ENCODE results near the gene GPC3.

Gene GPC3

DNA sequence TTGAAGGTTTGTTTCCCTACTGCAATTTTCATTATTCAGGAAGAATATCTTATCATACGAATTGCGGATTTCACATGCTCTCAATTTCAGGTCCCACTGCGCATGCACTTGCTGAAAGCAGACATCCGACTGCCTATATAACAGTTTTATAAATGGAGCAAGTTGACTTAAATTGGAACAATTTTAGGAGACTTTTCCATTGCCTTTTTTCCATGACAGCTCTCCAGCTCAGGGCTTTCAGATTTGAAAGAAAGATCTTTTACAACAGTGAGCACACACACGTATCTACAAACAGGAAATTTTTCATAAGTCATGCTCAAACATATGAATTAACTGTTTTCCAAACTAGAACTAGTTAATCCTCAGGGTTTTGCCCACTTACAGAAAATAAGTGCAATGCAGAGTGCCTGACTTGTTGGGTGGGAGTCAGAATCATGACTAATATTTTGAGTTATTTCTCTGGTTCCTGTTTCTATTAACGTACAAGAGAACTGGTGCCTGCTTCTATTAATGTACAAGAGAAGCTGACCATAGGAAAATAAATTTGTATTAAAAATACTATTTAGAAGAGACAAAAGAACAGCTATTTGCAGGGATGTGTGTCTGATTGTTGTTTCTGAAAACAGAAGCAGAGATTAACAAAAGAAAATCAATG is 137.9 kb downstream of the GPC3 start:
- Histone ChIP-seq H3K27me3 (ENCODE audit: control insufficient read depth, insufficient read depth, low read length) (no peaks in the 10 kb centered on the region), H3K36me3 (ENCODE audit: control insufficient read depth, insufficient read depth, low read length) (no peaks in the 10 kb centered on the region), H3K9me3 (ENCODE audit: control insufficient read depth, low read length) (no peaks in the 10 kb centered on the region), H3K9ac (ENCODE audit: low read length) (no peak overlapping the region), H3K4me1 (ENCODE audit: control insufficient read depth, insufficient read depth, low read length) (no peaks in the 10 kb centered on the region), H3K4me3 (ENCODE audit: low read length) (no peak overlapping the region)

DNA sequence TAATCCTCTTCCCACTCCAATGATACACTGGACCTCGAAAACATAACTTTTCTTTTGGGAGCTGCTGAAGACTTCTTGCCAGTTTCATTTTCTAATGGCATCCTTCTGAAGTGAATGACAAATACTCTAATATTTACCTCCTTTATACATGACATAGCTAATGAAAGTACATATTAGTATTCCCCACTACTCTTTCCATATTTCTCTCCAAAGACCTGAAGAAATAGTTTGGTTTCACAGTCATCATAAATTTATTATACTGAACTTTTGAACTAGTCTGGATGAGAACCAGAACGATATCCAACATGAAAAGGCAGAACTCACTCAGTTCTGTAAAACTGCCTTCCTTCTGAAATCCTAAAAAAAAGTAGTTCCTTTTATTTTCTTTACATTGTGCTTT is 139.1 kb downstream of the GPC3 start:
- Histone ChIP-seq H3K4me1 (ENCODE audit: control insufficient read depth, insufficient read depth, low read length) (no peaks in the 10 kb centered on the region), H3K4me3 (ENCODE audit: low read length) (no peak overlapping the region), H3K27me3 (ENCODE audit: control insufficient read depth, insufficient read depth, low read length) (no peaks in the 10 kb centered on the region), H3K9me3 (ENCODE audit: control insufficient read depth, low read length) (no peaks in the 10 kb centered on the region), H3K9ac (ENCODE audit: low read length) (no peak overlapping the region), H3K36me3 (ENCODE audit: control insufficient read depth, insufficient read depth, low read length) (no peaks in the 10 kb centered on the region)

DNA sequence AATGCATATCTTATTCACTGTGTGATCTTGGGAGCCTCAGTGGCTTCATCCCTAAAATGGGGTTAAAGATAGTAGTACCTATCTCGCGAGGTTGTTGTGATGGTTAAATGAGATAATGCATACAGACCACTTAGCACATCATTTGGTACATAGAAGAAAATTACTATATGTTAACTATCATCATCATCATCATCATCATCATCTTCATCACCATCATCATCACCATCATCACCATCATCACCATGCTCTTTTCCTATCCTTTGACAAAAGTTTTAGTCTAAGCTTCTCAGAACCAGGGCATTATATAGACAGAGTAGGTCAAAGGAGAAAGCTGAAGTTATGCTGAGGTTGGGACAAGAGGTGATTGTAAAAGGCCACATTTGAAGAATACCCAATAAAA is 145.0 kb downstream of the GPC3 start:
- no peaks in the 10 kb centered on the region for H3K4me1 ChIP-seq (ENCODE audit: control insufficient read depth, insufficient read depth, low read length)

DNA sequence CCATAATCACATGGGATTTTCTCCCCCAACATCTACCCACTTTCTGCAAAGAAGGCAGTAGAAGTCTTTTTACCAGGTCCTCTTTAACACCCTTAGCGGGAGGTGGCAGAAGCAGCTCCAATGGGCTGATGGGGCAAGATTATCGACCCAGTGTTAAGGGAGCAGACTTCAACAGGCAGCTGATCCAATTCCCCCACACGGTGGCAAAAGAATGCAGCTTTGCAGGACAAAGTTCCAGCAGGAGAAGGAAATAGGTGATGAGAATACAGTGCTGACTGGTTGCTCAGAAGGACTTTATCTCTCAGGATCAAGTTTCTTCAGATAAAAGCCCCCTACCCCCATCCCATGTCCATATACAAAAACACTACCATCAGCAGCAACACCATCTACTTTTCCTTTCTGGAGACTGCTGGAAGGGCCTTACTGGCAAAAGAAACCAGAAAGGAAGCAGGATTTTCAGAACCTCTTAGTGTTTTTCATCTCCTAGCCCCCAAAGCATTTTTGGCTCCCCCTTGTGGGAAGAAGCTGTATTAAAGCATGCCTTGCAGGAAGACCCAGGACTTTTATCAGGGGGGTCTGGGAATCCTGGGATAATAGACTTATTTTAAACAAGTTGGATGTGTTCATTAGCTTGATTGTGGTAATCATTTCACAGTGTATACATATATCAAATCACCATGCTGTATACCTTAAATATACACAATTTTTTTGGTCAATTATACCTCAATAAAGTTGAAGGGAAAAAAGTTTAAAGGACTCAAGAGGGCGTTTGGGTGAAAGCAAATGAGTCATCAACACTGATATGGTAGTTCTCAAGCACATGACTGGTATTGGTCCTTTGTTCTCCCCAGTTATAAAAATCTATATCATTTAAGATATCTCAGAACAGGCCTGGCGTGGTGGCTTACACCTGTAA is 146.4 kb downstream of the GPC3 start:
- Histone ChIP-seq H3K4me3 (ENCODE audit: low read length) (no peak overlapping the region), H3K36me3 (ENCODE audit: control insufficient read depth, insufficient read depth, low read length) (no peaks in the 10 kb centered on the region), H3K9ac (ENCODE audit: low read length) (no peak overlapping the region), H3K27me3 (ENCODE audit: control insufficient read depth, insufficient read depth, low read length) (no peaks in the 10 kb centered on the region), H3K9me3 (ENCODE audit: control insufficient read depth, low read length) (no peaks in the 10 kb centered on the region), H3K4me1 (ENCODE audit: control insufficient read depth, insufficient read depth, low read length) (no peaks in the 10 kb centered on the region)

More for the DNA sequence above, 145.0 kb downstream of the GPC3 start:
- H3K4me3 ChIP-seq (ENCODE audit: low read length): no peak overlapping the region
- H3K9ac ChIP-seq (ENCODE audit: low read length): no peak overlapping the region
- H3K9me3 ChIP-seq (ENCODE audit: control insufficient read depth, low read length): no peaks in the 10 kb centered on the region
- no peaks in the 10 kb centered on the region for H3K36me3 ChIP-seq (ENCODE audit: control insufficient read depth, insufficient read depth, low read length)
- H3K27me3 ChIP-seq (ENCODE audit: control insufficient read depth, insufficient read depth, low read length): no peaks in the 10 kb centered on the region

DNA sequence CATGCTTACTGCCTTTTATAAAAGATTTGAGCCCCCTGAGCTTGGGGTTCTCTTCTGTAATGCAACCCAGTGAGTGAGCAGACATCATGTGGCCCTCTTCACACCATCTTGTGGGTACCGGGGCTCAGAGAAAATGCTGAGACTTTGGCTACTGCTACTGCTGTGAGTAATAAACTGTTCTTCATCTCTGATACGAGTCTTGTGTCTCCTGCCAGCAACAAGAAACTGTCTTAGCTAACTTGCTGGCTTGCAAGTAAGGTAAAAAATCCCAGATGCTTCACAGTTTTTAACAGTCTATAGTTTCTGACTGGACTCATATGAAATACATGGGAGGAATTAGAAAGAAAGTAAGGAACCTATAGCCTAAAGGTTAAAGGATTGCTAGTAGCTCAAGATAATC is 148.3 kb downstream of the GPC3 start:
- Histone ChIP-seq H3K4me3 (ENCODE audit: low read length) (no peak overlapping the region), H3K4me1 (ENCODE audit: control insufficient read depth, insufficient read depth, low read length) (no peaks in the 10 kb centered on the region), H3K36me3 (ENCODE audit: control insufficient read depth, insufficient read depth, low read length) (no peaks in the 10 kb centered on the region), H3K27me3 (ENCODE audit: control insufficient read depth, insufficient read depth, low read length) (no peaks in the 10 kb centered on the region), H3K9ac (ENCODE audit: low read length) (no peak overlapping the region), H3K9me3 (ENCODE audit: control insufficient read depth, low read length) (no peaks in the 10 kb centered on the region)

DNA sequence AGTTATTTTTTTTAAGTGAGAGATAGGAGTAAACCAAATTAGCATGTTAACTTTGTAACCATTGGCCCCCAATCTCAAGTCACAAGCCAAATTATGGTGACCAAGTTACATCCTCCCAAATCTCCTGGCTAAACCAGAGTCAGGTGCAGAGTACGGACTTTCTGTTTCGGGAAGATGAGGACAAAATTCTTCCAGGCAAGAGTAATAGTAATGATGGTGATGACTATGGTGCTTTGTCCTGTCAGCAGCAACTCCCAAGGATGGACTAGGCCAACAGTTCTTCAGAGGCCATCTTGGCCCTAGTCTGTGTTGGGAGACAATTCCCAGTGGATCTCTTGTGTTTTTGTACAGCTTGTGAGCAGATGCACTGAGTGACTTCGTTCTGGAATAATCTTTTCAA is 148.8 kb downstream of the GPC3 start:
- Histone ChIP-seq H3K4me3 (ENCODE audit: low read length) (no peak overlapping the region), H3K4me1 (ENCODE audit: control insufficient read depth, insufficient read depth, low read length) (no peaks in the 10 kb centered on the region), H3K9me3 (ENCODE audit: control insufficient read depth, low read length) (no peaks in the 10 kb centered on the region), H3K27me3 (ENCODE audit: control insufficient read depth, insufficient read depth, low read length) (no peaks in the 10 kb centered on the region), H3K9ac (ENCODE audit: low read length) (no peak overlapping the region), H3K36me3 (ENCODE audit: control insufficient read depth, insufficient read depth, low read length) (no peaks in the 10 kb centered on the region)

DNA sequence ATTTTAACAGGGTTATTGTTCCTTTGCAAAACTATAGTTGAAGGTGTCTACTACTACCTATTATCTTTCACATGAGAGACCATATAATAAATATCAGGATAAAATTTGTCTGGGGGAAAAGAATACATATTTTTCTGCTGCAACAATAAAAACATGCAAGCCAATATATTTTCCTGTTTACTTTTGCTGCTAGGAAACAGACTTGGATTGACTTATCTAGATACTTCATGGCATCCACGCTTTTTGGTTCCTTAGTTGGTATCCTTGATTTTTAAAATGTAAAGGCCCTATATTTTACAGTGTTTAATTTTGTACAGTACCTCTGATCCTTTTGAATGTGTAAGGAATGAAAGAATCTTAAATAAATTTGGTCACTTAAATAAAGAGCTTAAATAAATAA is 150.6 kb downstream of the GPC3 start:
- no peaks in the 10 kb centered on the region for H3K9me3 ChIP-seq (ENCODE audit: control insufficient read depth, low read length)
- H3K36me3 ChIP-seq (ENCODE audit: control insufficient read depth, insufficient read depth, low read length): no peaks in the 10 kb centered on the region
- no peaks in the 10 kb centered on the region for H3K27me3 ChIP-seq (ENCODE audit: control insufficient read depth, insufficient read depth, low read length)
- H3K9ac ChIP-seq (ENCODE audit: low read length): no peak overlapping the region
- no peak overlapping the region for H3K4me3 ChIP-seq (ENCODE audit: low read length)
- H3K4me1 ChIP-seq (ENCODE audit: control insufficient read depth, insufficient read depth, low read length): no peaks in the 10 kb centered on the region

DNA sequence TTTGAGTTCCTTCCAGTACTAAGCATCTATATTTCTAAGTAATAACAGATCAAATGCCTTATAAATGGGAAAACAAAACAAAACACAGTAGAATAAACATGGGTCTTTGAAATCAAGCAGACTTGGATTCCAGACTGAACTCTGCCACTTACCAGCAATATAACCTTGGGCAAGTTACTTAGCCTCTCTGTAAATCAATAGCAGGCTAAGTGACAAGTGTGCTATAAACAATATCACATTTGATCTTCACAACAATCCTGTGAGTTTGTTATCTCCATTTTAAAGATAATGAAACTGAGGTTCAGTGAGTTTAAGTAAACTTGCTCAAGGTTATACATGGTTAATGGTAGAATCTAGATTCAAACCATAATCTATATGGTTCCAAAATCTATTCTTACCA is 165.8 kb downstream of the GPC3 start:
- Histone ChIP-seq H3K9ac (ENCODE audit: low read length) (no peak overlapping the region), H3K4me1 (ENCODE audit: control insufficient read depth, insufficient read depth, low read length) (no peaks in the 10 kb centered on the region), H3K9me3 (ENCODE audit: control insufficient read depth, low read length) (no peaks in the 10 kb centered on the region)

DNA sequence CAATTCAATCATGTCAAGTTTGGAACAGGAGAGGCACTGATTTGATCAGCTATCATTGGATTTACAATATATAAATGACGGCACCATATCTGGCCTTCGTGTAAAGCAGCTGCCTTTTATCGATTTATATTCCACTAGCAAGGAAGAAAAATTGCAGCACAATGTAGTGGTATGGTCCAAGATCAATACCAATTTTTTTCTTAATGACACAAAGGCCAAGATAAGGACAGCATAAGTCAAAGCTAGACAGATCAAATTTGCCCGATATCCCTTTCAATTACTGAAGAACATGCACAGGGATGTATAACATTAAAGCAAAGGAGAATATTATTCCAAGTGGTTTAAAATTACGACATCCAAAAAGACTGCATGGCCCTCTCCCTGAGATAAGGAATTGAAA is 167.4 kb downstream of the GPC3 start:
- Histone ChIP-seq H3K27me3 (ENCODE audit: control insufficient read depth, insufficient read depth, low read length) (no peaks in the 10 kb centered on the region), H3K4me1 (ENCODE audit: control insufficient read depth, insufficient read depth, low read length) (no peaks in the 10 kb centered on the region), H3K9ac (ENCODE audit: low read length) (no peak overlapping the region), H3K4me3 (ENCODE audit: low read length) (no peak overlapping the region), H3K9me3 (ENCODE audit: control insufficient read depth, low read length) (no peaks in the 10 kb centered on the region), H3K36me3 (ENCODE audit: control insufficient read depth, insufficient read depth, low read length) (no peaks in the 10 kb centered on the region)

More for the DNA sequence above, 165.8 kb downstream of the GPC3 start:
- Histone ChIP-seq H3K27me3 (ENCODE audit: control insufficient read depth, insufficient read depth, low read length) (no peaks in the 10 kb centered on the region), H3K4me3 (ENCODE audit: low read length) (no peak overlapping the region), H3K36me3 (ENCODE audit: control insufficient read depth, insufficient read depth, low read length) (no peaks in the 10 kb centered on the region)

DNA sequence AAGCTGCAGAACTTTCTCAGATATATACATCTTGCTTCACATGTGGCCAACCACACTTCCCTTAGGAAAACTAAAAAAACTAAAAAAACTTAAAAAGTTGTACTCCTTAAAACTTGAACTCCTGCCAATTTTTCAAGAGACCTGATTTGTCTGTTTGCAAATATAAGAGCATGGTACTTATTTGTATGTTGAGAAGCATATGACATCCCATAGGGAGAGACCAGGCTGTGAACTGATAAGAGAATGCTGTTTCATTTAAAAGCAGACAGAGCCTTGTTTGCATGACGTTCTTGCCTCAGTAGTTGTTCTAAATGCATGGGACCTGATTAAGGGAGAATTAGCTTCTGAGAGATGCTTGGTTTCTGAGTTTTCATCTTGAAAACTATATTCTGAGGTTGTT is 169.9 kb downstream of the GPC3 start:
- no peaks in the 10 kb centered on the region for H3K36me3 ChIP-seq (ENCODE audit: control insufficient read depth, insufficient read depth, low read length)
- no peak overlapping the region for H3K4me3 ChIP-seq (ENCODE audit: low read length)
- no peaks in the 10 kb centered on the region for H3K27me3 ChIP-seq (ENCODE audit: control insufficient read depth, insufficient read depth, low read length)
- H3K9me3 ChIP-seq (ENCODE audit: control insufficient read depth, low read length): no peaks in the 10 kb centered on the region
- no peak overlapping the region for H3K9ac ChIP-seq (ENCODE audit: low read length)
- H3K4me1 ChIP-seq (ENCODE audit: control insufficient read depth, insufficient read depth, low read length): no peaks in the 10 kb centered on the region

DNA sequence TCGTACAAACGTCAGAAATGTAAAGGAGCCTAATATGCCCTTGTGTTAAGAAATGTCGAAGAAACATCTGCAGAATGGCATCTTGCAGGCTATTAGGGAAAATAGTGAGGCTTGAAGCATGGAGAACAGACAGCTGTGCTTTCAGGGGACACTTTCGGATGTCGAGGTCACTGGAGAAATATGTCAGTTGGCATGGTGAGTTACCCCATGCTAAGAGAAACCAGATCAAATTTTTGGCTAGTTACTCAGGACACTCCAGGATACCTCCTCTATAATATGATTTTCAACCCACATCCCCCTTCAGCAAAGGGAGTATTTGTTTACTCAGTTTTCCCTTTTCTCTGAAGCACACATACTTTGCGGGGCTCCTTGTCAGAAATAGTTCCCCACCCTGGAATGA is 171.4 kb downstream of the GPC3 start:
- Histone ChIP-seq H3K9ac (ENCODE audit: low read length) (no peak overlapping the region), H3K4me1 (ENCODE audit: control insufficient read depth, insufficient read depth, low read length) (no peaks in the 10 kb centered on the region), H3K27me3 (ENCODE audit: control insufficient read depth, insufficient read depth, low read length) (no peaks in the 10 kb centered on the region), H3K9me3 (ENCODE audit: control insufficient read depth, low read length) (no peaks in the 10 kb centered on the region), H3K36me3 (ENCODE audit: control insufficient read depth, insufficient read depth, low read length) (no peaks in the 10 kb centered on the region), H3K4me3 (ENCODE audit: low read length) (no peak overlapping the region)

DNA sequence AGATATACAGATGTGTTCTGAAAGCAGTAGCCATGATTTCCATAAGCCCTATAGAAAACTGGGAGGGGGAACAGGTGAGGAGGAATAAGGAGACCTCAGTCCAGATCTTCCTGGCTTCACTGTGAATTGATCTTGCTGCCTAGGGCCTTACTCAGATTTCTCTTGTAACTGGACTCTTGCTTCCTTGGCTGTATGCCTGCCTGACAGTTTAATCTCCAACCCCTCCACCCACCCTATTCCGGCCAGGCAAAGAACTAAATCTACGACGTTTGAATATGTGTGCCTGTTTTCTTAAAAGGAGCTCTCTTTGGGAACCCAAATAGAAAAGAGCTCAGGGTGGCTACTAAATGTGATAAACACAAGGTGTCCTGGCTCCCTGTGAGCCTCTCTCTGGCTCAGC is 173.0 kb downstream of the GPC3 start:
- Histone ChIP-seq H3K9me3 (ENCODE audit: control insufficient read depth, low read length) (no peaks in the 10 kb centered on the region), H3K36me3 (ENCODE audit: control insufficient read depth, insufficient read depth, low read length) (no peaks in the 10 kb centered on the region), H3K9ac (ENCODE audit: low read length) (no peak overlapping the region), H3K27me3 (ENCODE audit: control insufficient read depth, insufficient read depth, low read length) (no peaks in the 10 kb centered on the region), H3K4me1 (ENCODE audit: control insufficient read depth, insufficient read depth, low read length) (no peaks in the 10 kb centered on the region), H3K4me3 (ENCODE audit: low read length) (no peak overlapping the region)

Measured in mucosa of stomach (tissue), 1 donor.